HUES48 (cell line): ENCODE data around the gene PRDM4.

Experiments
- H3K27ac ChIP-seq: one replicate; pipeline ENCODE4 v1.7.0; 2013; ENCODE audit warnings: low read depth, low read length, inconsistent platforms
- H3K27me3 ChIP-seq: 2 replicates; pipeline ENCODE4 v1.6.1; 2013; ENCODE audit warnings: mild to moderate bottlenecking, low read length; ENCODE audit not compliant: control insufficient read depth, insufficient read depth
- H3K36me3 ChIP-seq: 2 replicates; pipeline ENCODE4 v1.6.1; 2013; ENCODE audit warnings: low read length; ENCODE audit not compliant: control insufficient read depth, insufficient read depth
- H3K4me1 ChIP-seq: 2 replicates; pipeline ENCODE4 v1.6.1; 2013; ENCODE audit warnings: mild to moderate bottlenecking, low read length; ENCODE audit not compliant: control insufficient read depth, insufficient read depth
- H3K4me3 ChIP-seq: 2 replicates; pipeline ENCODE4 v1.5.1; 2013; ENCODE audit warnings: mild to moderate bottlenecking, low read depth, low read length
- H3K9ac ChIP-seq: 2 replicates; pipeline ENCODE4 v1.6.1; 2013; ENCODE audit warnings: mild to moderate bottlenecking, low read depth, low read length, moderate library complexity
- H3K9me3 ChIP-seq: 2 replicates; pipeline ENCODE4 v1.6.1; 2013; ENCODE audit warnings: low read length; ENCODE audit not compliant: control insufficient read depth, insufficient read depth

Gene PRDM4

GRCh38 chr12:107764626-107765025, 3.7 kb upstream of the PRDM4 start:
- no peak overlapping the region for H3K4me3 ChIP-seq
- no peaks in the 10 kb centered on the region for H3K27me3 ChIP-seq
- H3K4me1 ChIP-seq, result peaks cover 7% of the 10 kb centered on the region; the same call in 1 of the 2 replicates
- no peak overlapping the region for H3K9ac ChIP-seq
- no peak overlapping the region for H3K27ac ChIP-seq
- no peaks in the 10 kb centered on the region for H3K36me3 ChIP-seq
- H3K9me3 ChIP-seq, result no peaks in the 10 kb centered on the region

- Histone ChIP-seq H3K27me3 (no peaks in the 10 kb centered on the region), H3K4me3 (no peak overlapping the region), H3K36me3 (peaks cover 5% of the 10 kb centered on the region), H3K27ac (no peak overlapping the region), H3K9ac (no peak overlapping the region), H3K9me3 (no peaks in the 10 kb centered on the region), H3K4me1 (peaks cover 14% of the 10 kb centered on the region)
These were observed 1.9 kb upstream of the PRDM4 start for GRCh38 chr12:107762874-107763273.

GRCh38 chr12:107761502-107761904, 566 bp upstream of the PRDM4 start:
- H3K27me3 ChIP-seq, result no peaks in the 10 kb centered on the region
- H3K9me3 ChIP-seq, result no peaks in the 10 kb centered on the region
- no peak overlapping the region for H3K9ac ChIP-seq
- no peak overlapping the region for H3K27ac ChIP-seq
- peaks cover 18% of the 10 kb centered on the region for H3K36me3 ChIP-seq
- peaks cover 14% of the 10 kb centered on the region for H3K4me1 ChIP-seq
- peak overlapping the region; percentile 67 for H3K4me3 ChIP-seq

GRCh38 chr12:107760207-107760808, 629 bp downstream of the PRDM4 start:
- peak overlapping the region; percentile 67 for H3K4me3 ChIP-seq
- H3K27me3 ChIP-seq, result no peaks in the 10 kb centered on the region
- peaks cover 30% of the 10 kb centered on the region for H3K36me3 ChIP-seq
- H3K9ac ChIP-seq, result peak overlapping the region; percentile 77
- H3K4me1 ChIP-seq, result peaks cover 14% of the 10 kb centered on the region
- no peaks in the 10 kb centered on the region for H3K9me3 ChIP-seq
- H3K27ac ChIP-seq, result peak overlapping the region; percentile 68

GRCh38 chr12:107759410-107759809, 1.5 kb downstream of the PRDM4 start:
- H3K9ac ChIP-seq, result 0 out of 2 replicates have a peak overlapping the region, but pooled peaks have one; percentile 77
- H3K27ac ChIP-seq, result peak overlapping the region; percentile 68
- H3K4me3 ChIP-seq, result peak overlapping the region; percentile 67
- H3K4me1 ChIP-seq, result peaks cover 14% of the 10 kb centered on the region
- H3K27me3 ChIP-seq, result no peaks in the 10 kb centered on the region
- H3K9me3 ChIP-seq, result no peaks in the 10 kb centered on the region
- H3K36me3 ChIP-seq, result peaks cover 38% of the 10 kb centered on the region

- no peak overlapping the region for H3K9ac ChIP-seq
- no peak overlapping the region for H3K4me3 ChIP-seq
- no peak overlapping the region for H3K27ac ChIP-seq
These were observed 11.9 kb downstream of the PRDM4 start for GRCh38 chr12:107749083-107749482.

GRCh38 chr12:107748472-107748871, 12.5 kb downstream of the PRDM4 start:
- Histone ChIP-seq H3K27me3 (no peaks in the 10 kb centered on the region), H3K27ac (no peak overlapping the region), H3K9me3 (no peaks in the 10 kb centered on the region), H3K9ac (no peak overlapping the region), H3K36me3 (peaks cover 97% of the 10 kb centered on the region), H3K4me1 (no peaks in the 10 kb centered on the region), H3K4me3 (no peak overlapping the region)

More at GRCh38 chr12:107749083-107749482, 11.9 kb downstream of the PRDM4 start:
- H3K27me3 ChIP-seq, result no peaks in the 10 kb centered on the region
- no peaks in the 10 kb centered on the region for H3K4me1 ChIP-seq
- H3K9me3 ChIP-seq, result no peaks in the 10 kb centered on the region
- peaks cover 97% of the 10 kb centered on the region for H3K36me3 ChIP-seq

- H3K4me1 ChIP-seq, result no peaks in the 10 kb centered on the region
These were observed 24.0 kb downstream of the PRDM4 start for GRCh38 chr12:107736914-107737313.

GRCh38 chr12:107735763-107736162, 25.2 kb downstream of the PRDM4 start:
- no peak overlapping the region for H3K4me3 ChIP-seq
- H3K36me3 ChIP-seq, result peaks cover 79% of the 10 kb centered on the region
- no peak overlapping the region for H3K27ac ChIP-seq
- H3K27me3 ChIP-seq, result no peaks in the 10 kb centered on the region
- no peaks in the 10 kb centered on the region for H3K9me3 ChIP-seq
- H3K4me1 ChIP-seq, result no peaks in the 10 kb centered on the region
- no peak overlapping the region for H3K9ac ChIP-seq

More at GRCh38 chr12:107736914-107737313, 24.0 kb downstream of the PRDM4 start:
- no peaks in the 10 kb centered on the region for H3K9me3 ChIP-seq
- peaks cover 90% of the 10 kb centered on the region for H3K36me3 ChIP-seq
- no peak overlapping the region for H3K9ac ChIP-seq
- H3K4me3 ChIP-seq, result no peak overlapping the region
- H3K27me3 ChIP-seq, result no peaks in the 10 kb centered on the region
- no peak overlapping the region for H3K27ac ChIP-seq

GRCh38 chr12:107734139-107734538, 26.8 kb downstream of the PRDM4 start:
- peaks cover 62% of the 10 kb centered on the region for H3K36me3 ChIP-seq
- H3K9me3 ChIP-seq, result no peaks in the 10 kb centered on the region
- no peak overlapping the region for H3K9ac ChIP-seq
- H3K4me1 ChIP-seq, result no peaks in the 10 kb centered on the region
- no peak overlapping the region for H3K4me3 ChIP-seq
- no peaks in the 10 kb centered on the region for H3K27me3 ChIP-seq
- no peak overlapping the region for H3K27ac ChIP-seq

- no peak overlapping the region for H3K4me3 ChIP-seq
- no peak overlapping the region for H3K27ac ChIP-seq
- H3K9me3 ChIP-seq, result no peaks in the 10 kb centered on the region
- H3K9ac ChIP-seq, result no peak overlapping the region
- peaks cover 45% of the 10 kb centered on the region for H3K36me3 ChIP-seq
- no peaks in the 10 kb centered on the region for H3K4me1 ChIP-seq
- no peaks in the 10 kb centered on the region for H3K27me3 ChIP-seq
These were observed 28.6 kb downstream of the PRDM4 start for GRCh38 chr12:107732365-107732764.
